SU-DHL-6 (cell line): ENCODE results near the gene SMTN.
"Not testable (repeated sequence)": the region's sequence is repeated elsewhere in the genome, so short reads cannot be mapped to it uniquely, and the experiment has no call there.

Experiments
- CTCF ChIP-seq: fragments of 200-600 bp; sonication (generic); IDR thresholded peaks from one replicate; pipeline ENCODE4 v1.5.1; 2017; ENCODE audit warnings: antibody characterized with exemption, mild to moderate bottlenecking, low read length, moderate library complexity; ENCODE audit not compliant: insufficient read depth, poor library complexity, severe bottlenecking
- EZH2phosphoT487 ChIP-seq: fragments of 200-600 bp; sonication (generic), shearing (Covaris generic); conservative IDR thresholded peaks from 2 replicates; pipeline ENCODE4 v1.6.1; 2018; ENCODE audit warnings: mild to moderate bottlenecking, antibody characterized with exemption, low read length, moderate library complexity, mixed read lengths

- not testable (repeated sequence) for TF ChIP-seq CTCF, EZH2phosphoT487
These were observed 11.3 kb upstream of the SMTN start for GRCh38 chr22:31069691-31070314.
